KOPT-K1 (cell line): ENCODE data around the gene VTI1A.
"Not testable (repeated sequence)": the region's sequence is repeated elsewhere in the genome, so short reads cannot be mapped to it uniquely, and the experiment has no call there.

ENCODE experiments used
- H3K27ac ChIP-seq: fragments of 200-600 bp; sonication (generic); 2 replicates; pipeline ENCODE4 v1.5.1; 2016; ENCODE audit warnings: antibody characterized with exemption, mild to moderate bottlenecking, low read depth, low read length; ENCODE audit not compliant: poor library complexity, severe bottlenecking
- H3K36me3 ChIP-seq: fragments of 200-600 bp; sonication (generic); 2 replicates; pipeline ENCODE4 v1.5.1; 2017; ENCODE audit warnings: antibody characterized with exemption, mild to moderate bottlenecking, low read length, moderate library complexity; ENCODE audit not compliant: insufficient read depth
- H3K9me3 ChIP-seq: fragments of 200-600 bp; sonication (generic); 2 replicates; pipeline ENCODE4 v1.5.1; 2017; ENCODE audit warnings: antibody characterized with exemption, low read length, mild to moderate bottlenecking; ENCODE audit not compliant: insufficient read depth, poor library complexity, severe bottlenecking

VTI1A gene

DNA sequence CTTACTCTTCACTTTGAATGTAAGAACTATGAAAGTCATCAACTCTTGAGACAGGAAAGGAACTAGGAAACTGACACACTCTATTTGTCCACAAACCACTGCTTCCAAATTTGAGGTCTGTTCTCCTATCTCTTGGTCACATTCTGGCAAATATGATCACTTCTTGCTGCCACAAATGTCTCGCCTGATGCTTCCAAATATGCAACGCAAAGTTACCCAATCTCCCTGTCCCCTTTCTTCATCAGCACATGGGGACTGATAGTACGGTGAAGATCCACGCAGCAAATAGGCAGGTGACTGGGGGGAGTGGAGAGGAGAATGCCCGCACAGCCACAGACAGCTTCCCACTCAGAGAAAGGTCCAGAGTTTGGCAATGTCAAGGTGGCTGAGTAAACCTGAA, 410.5 kb downstream of the VTI1A start:
- H3K36me3 ChIP-seq = no peaks in the 10 kb centered on the region
- no peak overlapping the region for H3K27ac ChIP-seq
- no peaks in the 10 kb centered on the region for H3K9me3 ChIP-seq

DNA sequence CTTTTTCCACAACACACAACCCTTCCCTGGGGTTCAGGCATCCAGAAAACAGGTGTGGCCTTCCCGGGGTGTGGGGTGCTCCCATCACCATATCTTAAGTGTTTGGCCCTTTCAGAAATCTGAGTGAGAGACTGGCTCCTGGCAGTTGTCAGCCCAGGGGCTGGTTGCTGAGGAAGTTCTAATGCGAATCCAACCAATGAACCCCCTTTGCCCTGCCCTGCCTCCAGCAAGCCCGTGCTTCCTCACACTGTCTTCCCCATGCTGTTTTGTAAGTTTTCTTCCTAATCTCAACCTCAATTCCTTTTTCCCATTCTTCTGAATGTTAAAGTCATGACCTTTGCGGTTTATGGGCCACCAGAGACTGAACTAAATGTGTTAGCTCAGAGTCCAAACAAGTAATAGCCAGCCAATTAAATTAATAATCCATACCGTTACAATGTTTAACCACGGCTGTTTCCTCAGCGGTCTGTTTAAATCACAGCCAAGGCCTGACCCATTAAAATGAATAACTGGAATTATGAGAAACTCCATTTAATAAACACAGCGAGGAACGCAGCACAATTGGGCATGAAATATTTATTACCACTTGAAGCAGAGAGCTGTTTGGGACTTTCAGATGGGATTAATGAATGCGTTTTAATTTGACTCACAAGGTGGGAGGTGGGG, 412.1 kb downstream of the VTI1A start:
- Histone ChIP-seq H3K9me3 (peaks cover 2% of the 10 kb centered on the region), H3K27ac (no peak overlapping the region), H3K36me3 (no peaks in the 10 kb centered on the region)

DNA sequence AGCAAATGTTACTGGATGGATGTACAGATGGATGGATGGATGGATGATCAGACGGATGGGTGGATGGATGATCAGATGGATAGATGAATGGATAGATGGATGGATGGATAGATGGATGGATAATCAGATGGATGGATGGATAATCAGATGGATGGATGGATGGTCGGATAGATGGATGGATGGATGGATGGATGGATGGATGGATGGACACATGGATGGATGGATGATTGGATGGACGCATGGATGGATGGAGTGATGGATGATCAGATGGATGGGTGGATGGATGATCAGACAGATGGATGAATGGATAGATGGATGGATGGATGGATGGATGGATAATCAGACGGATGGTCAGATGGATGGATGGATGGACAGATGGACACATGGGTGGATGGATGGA, 412.8 kb downstream of the VTI1A start:
- Histone ChIP-seq H3K9me3 (peaks cover 7% of the 10 kb centered on the region), H3K27ac (no peak overlapping the region), H3K36me3 (no peaks in the 10 kb centered on the region)

DNA sequence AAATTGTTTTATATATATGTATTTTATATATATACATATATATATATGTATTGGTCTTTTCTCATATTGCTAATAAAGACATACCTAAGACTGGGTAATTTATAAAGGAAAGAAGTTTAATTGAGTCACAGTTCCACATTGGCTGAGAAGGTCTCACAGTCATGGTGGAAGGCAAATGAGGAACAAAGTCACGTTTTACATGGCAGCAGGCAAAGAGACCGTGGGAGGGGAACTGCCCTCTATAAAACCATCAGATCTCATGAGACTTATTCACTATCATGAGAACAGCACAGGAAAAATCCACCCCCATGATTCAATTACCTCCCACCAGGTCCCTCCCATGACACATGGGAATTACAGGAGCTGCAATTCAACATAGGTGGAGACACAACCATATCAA, 416.4 kb downstream of the VTI1A start:
- H3K27ac ChIP-seq, H3K9me3 ChIP-seq, H3K36me3 ChIP-seq: not testable (repeated sequence)
